ENCODE results near the gene SAMD11. TPM values are rescaled to one million over a fixed set of nuclear protein-coding genes. Genes with fewer than 3 reads are reported as not detected.

The SAMD11 gene
- polyA plus RNA-seq, 1 of the 3 experiments (the other 2 are of a cell fraction) = 2.1 TPM

DNA sequence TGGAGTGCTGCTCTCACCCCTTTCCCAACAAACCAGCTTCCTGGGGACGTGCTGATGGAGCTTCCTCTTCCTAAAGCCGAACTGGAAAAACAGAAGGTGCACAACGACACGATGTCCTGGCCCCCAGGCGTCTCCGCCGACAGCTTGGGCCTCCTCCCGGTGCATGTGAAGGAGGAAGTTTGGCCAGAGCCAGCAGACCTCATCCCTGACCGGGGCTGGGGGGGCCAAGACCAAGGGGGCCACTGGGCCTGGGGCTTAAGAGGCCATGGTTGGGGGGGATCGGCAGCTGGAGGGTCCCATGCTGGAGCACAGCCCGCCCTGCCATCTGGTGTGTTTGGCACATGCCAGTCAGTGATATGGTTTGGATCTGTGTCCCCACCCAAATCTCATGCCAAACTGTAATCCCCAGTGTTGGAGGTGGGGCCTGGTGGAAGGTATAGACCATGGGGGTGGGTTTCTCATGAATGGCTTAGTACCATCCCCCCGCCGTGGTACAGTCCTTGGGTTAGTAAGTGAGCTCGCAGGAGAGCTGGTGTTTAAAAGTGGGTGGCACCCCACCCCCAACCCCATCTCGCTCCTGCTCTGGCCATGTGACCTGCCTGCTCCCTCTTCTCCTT, 69.8 kb downstream of the SAMD11 start:
- WGBS (ENCODE audit: low lambda C conversion rate) = 43% methylated on average over 9 of the region's 15 CpGs
- no peaks in the 10 kb centered on the region for H4K20me1 ChIP-seq (ENCODE audit: insufficient read depth)
- H2AFZ ChIP-seq (ENCODE audit: low read depth) = no peak overlapping the region
- POLR2A ChIA-PET = interaction anchor here (0.7 kb wide), 1 partner anchor 26 kb away, joined by 6 read pairs; no protein-coding TSS in a partner anchor
- H3K9ac ChIP-seq = no peak overlapping the region
- no peaks in the 10 kb centered on the region for H3K36me3 ChIP-seq (replicated peaks in 1 of 2; ENCODE audit: control insufficient read depth in 1 of 2, insufficient read depth in 2 of 2, low read length in 1 of 2)
- no peak overlapping the region for H3K4me3 ChIP-seq (ENCODE audit: low read depth in 2 of 2, low read length in 1 of 2)
- CTCF ChIA-PET = interaction anchor here (0.8 to 13.2 kb wide), 6 partner anchors 9 to 71 kb away, joined by 3 to 246 read pairs (median 4); partner anchors contain the start of gene PERM1
- H3K4me1 ChIP-seq (ENCODE audit: control insufficient read depth in 1 of 2, insufficient read depth in 2 of 2, low read depth in 1 of 2, low read length in 1 of 2) = peaks cover 0 to 3% of the 10 kb centered on the region in 2 experiments; a peak in 1 of 4 replicates
- DNase-seq = peak; percentile 15
- no peaks in the 10 kb centered on the region for H3F3A ChIP-seq (replicated peaks; ENCODE audit: insufficient read depth)
- peaks cover 4% of the 10 kb centered on the region; the same call in 1 of the 2 replicates for H3K27me3 ChIP-seq (ENCODE audit: insufficient read depth)
- H3K4me2 ChIP-seq = no peak overlapping the region
- no peaks in the 10 kb centered on the region for H3K9me2 ChIP-seq
- no peak overlapping the region for H3K27ac ChIP-seq (ENCODE audit: low read depth in 2 of 2, low read length in 1 of 2)
- H3K9me3 ChIP-seq = peaks cover 4% of the 10 kb centered on the region; the same call in 1 of the 2 replicates
- TF ChIP-seq, protein P1, sequence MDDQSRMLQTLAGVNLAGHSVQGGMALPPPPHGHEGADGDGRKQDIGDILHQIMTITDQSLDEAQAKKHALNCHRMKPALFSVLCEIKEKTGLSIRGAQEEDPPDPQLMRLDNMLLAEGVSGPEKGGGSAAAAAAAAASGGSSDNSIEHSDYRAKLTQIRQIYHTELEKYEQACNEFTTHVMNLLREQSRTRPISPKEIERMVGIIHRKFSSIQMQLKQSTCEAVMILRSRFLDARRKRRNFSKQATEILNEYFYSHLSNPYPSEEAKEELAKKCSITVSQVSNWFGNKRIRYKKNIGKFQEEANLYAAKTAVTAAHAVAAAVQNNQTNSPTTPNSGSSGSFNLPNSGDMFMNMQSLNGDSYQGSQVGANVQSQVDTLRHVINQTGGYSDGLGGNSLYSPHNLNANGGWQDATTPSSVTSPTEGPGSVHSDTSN (IDR thresholded peaks at IDR 0.05) = no peak
- no peak for TF ChIP-seq YY1 (IDR thresholded peaks at IDR 0.05; ENCODE audit: low read depth)
- no peak for TF ChIP-seq MXI1 (IDR thresholded peaks at IDR 0.05; ENCODE audit: low read depth, low read length)
- no peak for TF ChIP-seq GABPA (IDR thresholded peaks at IDR 0.05; ENCODE audit: low read depth)
- TF ChIP-seq TCF12 (IDR thresholded peaks at IDR 0.05) = no peak
- TF ChIP-seq EP300 (IDR thresholded peaks at IDR 0.05; ENCODE audit: borderline replicate concordance in 1 of 2, low read depth in 1 of 2, low read length in 1 of 2) = no peak
- no peak for TF ChIP-seq NRF1 (IDR thresholded peaks at IDR 0.05; ENCODE audit: low read depth, low read length)
- no peak for TF ChIP-seq FOXJ3 (CRISPR knock-in tag; IDR thresholded peaks at IDR 0.05)
- no peak for TF ChIP-seq RAD21 (IDR thresholded peaks at IDR 0.05; ENCODE audit: low read length)
- TF ChIP-seq TAF1 (IDR thresholded peaks at IDR 0.05; ENCODE audit: borderline replicate concordance, low read depth, low read length) = no peak
- TF ChIP-seq POLR2AphosphoS5 (IDR thresholded peaks at IDR 0.05; ENCODE audit: low read depth, low read length) = no peak
- no peak for TF ChIP-seq GATA2 (CRISPR knock-in tag; IDR thresholded peaks at IDR 0.05)
- TF ChIP-seq NFIC (IDR thresholded peaks at IDR 0.05; ENCODE audit: borderline replicate concordance) = no peak
- TF ChIP-seq, protein P2, sequence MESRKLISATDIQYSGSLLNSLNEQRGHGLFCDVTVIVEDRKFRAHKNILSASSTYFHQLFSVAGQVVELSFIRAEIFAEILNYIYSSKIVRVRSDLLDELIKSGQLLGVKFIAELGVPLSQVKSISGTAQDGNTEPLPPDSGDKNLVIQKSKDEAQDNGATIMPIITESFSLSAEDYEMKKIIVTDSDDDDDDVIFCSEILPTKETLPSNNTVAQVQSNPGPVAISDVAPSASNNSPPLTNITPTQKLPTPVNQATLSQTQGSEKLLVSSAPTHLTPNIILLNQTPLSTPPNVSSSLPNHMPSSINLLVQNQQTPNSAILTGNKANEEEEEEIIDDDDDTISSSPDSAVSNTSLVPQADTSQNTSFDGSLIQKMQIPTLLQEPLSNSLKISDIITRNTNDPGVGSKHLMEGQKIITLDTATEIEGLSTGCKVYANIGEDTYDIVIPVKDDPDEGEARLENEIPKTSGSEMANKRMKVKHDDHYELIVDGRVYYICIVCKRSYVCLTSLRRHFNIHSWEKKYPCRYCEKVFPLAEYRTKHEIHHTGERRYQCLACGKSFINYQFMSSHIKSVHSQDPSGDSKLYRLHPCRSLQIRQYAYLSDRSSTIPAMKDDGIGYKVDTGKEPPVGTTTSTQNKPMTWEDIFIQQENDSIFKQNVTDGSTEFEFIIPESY (IDR thresholded peaks at IDR 0.05; ENCODE audit: borderline replicate concordance, low read depth) = no peak
- no peak for TF ChIP-seq RXRA (IDR thresholded peaks at IDR 0.05; ENCODE audit: borderline replicate concordance, low read depth)
- TF ChIP-seq, protein P3, sequence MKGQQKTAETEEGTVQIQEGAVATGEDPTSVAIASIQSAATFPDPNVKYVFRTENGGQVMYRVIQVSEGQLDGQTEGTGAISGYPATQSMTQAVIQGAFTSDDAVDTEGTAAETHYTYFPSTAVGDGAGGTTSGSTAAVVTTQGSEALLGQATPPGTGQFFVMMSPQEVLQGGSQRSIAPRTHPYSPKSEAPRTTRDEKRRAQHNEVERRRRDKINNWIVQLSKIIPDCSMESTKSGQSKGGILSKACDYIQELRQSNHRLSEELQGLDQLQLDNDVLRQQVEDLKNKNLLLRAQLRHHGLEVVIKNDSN (IDR thresholded peaks at IDR 0.05; ENCODE audit: borderline replicate concordance, low read depth) = no peak
- H3K79me2 ChIP-seq (ENCODE audit: insufficient read depth) = no peaks in the 10 kb centered on the region

Small RNAs within 50 kb of the gene (small RNA-seq; reads per million reads assigned to genes)
- 0 reads per million in 7 experiments for gene AL645608.4

Other genes with a start within 250 kb of the SAMD11 start
- gene OR4F16, start 237.3 kb upstream of the SAMD11 start, polyA plus RNA-seq (2012; rRNA removed) = not detected in 2 replicates
- 114 and 124 TPM in 2 replicates for gene NOC2L, start 35.3 kb downstream of the SAMD11 start, polyA plus RNA-seq (2012; rRNA removed)
- gene KLHL17, start 36.7 kb downstream of the SAMD11 start, polyA plus RNA-seq (2012; rRNA removed) = 27.3 and 28.1 TPM in 2 replicates
- not detected in 2 replicates for gene PLEKHN1, start 42.6 kb downstream of the SAMD11 start, polyA plus RNA-seq (2012; rRNA removed)
- gene PERM1, start 58.2 kb downstream of the SAMD11 start, polyA plus RNA-seq (2012; rRNA removed) = 0.18 and 0.25 TPM in 2 replicates
- gene HES4, start 76.2 kb downstream of the SAMD11 start, polyA plus RNA-seq (2012; rRNA removed) = 4.2 and 4.7 TPM in 2 replicates
- gene ISG15, start 89.6 kb downstream of the SAMD11 start, polyA plus RNA-seq (2012; rRNA removed) = 22.9 and 28.6 TPM in 2 replicates
- gene AGRN, start 96.2 kb downstream of the SAMD11 start, polyA plus RNA-seq (2012; rRNA removed) = 24.0 and 31.6 TPM in 2 replicates
- not detected in 2 replicates for gene RNF223, start 150.4 kb downstream of the SAMD11 start, polyA plus RNA-seq (2012; rRNA removed)
- 10.1 and 10.2 TPM in 2 replicates for gene C1orf159, start 192.2 kb downstream of the SAMD11 start, polyA plus RNA-seq (2012; rRNA removed)
- gene TTLL10, start 250.0 kb downstream of the SAMD11 start, polyA plus RNA-seq (2012; rRNA removed) = not detected in 2 replicates